ENCODE results near the gene STRA6.

STRA6 gene

DNA sequence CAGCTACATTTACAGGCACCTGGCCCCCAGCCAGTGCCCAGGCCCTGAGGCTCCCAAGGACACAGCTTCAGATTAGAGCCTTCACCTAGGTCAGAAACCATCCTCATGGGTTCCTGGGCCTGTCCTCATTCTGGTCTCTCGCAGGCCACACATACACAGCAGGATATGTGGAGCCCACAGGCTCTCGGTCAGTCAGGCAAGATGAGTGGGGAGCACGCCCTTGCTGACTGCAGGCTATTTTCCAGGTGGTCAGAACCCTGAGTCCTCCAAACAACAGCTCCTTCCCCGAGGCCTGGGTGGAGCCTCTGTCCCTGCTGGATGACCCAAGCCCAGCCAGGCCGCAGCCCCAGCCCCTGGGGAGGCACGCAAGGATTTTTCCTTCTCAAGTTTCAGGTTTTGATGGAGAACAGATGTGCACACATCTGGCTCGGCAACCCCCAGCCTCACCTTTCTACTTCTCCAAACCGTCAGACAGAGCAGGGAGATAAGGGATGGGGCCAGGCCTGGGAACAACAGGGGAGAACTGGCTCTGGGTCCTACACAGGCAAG, 1.6 kb downstream of the STRA6 start:
- no peak for TF ChIP-seq CTCF (IDR thresholded peaks at IDR 0.05)

- TF ChIP-seq CTCF (IDR thresholded peaks at IDR 0.05): no peak
Observed at GRCh38 chr15:74200412-74200815, 2.2 kb downstream of the STRA6 start.

DNA sequence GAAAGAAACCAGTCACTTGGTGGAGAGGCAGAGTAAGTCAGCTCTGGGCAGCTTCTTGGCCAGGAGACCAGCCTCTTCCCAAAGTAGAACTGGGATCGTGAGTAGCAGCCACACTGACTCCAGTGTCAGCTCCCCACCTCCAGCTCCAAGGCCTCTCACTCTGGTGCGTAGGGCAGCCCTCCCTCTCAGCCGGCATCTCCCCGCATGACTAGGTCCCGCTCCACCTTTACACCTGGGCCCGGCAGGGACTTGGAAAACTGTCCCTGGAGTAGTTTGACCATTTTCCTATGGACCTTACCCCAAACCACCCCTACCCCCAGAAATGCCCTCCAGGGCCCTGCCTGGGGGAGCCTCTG, 3.3 kb downstream of the STRA6 start:
- TF ChIP-seq CTCF (IDR thresholded peaks at IDR 0.05): no peak

- TF ChIP-seq CTCF (IDR thresholded peaks at IDR 0.05): no peak
Observed at GRCh38 chr15:74197176-74197965, 5.2 kb downstream of the STRA6 start.

GRCh38 chr15:74196175-74196574, 6.4 kb downstream of the STRA6 start:
- TF ChIP-seq CTCF (IDR thresholded peaks at IDR 0.05): no peak

DNA sequence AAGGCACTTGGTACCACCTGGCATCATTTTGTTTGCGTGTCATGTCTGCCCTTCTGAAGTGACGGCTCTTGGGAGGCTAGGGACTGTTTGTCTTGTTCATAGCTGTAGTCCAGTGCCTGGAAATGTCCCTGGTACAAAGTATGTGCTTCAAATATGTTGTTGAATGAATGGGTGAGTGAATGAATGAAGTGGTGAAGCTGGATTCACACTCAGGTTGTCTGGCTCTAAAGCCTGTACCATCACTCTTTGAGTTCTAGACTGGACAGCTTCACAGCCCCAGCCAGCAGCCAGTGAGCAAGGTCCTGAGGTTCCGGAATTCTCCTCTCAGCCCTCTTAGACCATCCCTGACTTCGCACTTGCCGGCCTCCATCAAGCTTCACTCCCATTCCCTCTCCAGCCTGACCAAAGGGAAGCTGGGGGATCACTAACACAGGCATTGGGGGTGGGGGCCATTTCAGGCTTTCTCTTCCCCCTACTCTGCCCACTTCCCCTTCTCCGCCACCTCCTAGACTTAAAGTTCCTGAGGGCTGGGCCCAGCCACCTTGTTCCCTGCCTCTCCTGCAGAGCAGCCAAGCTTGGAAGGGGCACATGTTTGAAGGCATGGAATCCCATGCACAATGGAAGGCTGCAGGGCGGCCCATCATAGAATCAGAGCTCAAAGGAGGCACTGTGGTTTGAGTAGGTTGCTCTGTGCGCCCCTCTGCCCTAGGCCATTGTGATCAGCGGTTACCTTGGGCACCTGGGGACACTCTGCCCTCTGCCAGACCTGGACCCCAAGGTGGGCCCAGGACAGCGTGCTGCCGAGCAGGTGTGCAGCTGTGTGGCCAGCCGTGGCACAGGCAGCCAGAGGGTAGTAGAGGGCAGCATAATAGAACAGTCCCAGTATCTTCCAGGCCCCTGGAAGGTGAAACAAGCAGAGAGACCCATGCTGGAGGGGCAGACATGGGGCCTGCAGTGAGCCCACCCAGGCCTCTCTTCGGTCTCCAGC, 7.7 kb downstream of the STRA6 start:
- TF ChIP-seq CTCF (IDR thresholded peaks at IDR 0.05): no peak

DNA sequence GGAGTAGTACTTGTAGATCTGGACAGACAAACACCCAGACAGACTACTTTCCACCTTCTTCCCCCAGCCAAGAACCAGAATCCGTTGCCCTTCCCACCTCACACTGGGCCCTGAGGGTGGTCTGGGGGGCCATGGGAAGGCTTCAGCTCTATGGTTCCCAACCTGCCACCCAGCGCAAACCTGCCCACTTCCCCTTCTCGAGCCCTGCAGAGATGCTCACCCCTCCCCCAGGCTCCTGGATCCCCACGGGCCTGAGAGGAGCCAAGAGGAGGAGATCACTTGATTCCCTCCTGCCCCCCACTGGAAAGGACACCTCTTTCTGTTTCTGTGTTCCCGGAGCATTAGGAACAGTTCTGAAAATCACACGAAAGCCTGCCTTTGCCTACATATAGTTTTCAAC, 8.7 kb downstream of the STRA6 start:
- no peak for TF ChIP-seq CTCF (IDR thresholded peaks at IDR 0.05)
